ENCODE results near the gene OPRM1.

DNA sequence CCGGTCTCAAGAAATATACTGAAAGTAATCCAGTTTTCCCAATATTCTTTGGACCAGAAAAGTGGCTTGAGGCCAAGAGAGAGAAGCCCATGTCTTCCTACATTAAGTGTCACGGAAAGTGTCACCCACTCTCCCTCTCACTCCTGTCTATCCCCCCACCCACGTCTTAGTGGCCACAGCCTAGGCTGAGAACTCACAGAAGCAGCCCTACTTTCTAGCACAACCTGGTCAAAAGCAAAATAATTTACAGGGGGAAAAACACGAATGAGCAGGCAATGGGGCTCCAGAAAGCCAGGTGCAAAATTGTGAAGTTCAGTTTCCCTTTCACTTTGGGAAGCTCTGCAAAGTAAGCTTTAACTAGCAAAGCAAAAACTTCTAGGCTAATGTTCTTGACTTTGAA is 118.0 kb downstream of the OPRM1 start:
- TF ChIP-seq TCF7L2 (IDR thresholded peaks at IDR 0.05; ENCODE audit: borderline replicate concordance, extremely low read depth, insufficient read depth, insufficient read length) = no peak
- no peak for TF ChIP-seq POLR2A (IDR thresholded peaks at IDR 0.05; ENCODE audit: borderline replicate concordance, extremely low read depth, insufficient read depth, insufficient read length)
- TF ChIP-seq CEBPB (IDR thresholded peaks at IDR 0.05; ENCODE audit: low read depth) = no peak
- no peak for TF ChIP-seq YY1 (IDR thresholded peaks at IDR 0.05; ENCODE audit: extremely low read depth, insufficient replicate concordance, low read depth, low read length)
- TF ChIP-seq, protein P1, sequence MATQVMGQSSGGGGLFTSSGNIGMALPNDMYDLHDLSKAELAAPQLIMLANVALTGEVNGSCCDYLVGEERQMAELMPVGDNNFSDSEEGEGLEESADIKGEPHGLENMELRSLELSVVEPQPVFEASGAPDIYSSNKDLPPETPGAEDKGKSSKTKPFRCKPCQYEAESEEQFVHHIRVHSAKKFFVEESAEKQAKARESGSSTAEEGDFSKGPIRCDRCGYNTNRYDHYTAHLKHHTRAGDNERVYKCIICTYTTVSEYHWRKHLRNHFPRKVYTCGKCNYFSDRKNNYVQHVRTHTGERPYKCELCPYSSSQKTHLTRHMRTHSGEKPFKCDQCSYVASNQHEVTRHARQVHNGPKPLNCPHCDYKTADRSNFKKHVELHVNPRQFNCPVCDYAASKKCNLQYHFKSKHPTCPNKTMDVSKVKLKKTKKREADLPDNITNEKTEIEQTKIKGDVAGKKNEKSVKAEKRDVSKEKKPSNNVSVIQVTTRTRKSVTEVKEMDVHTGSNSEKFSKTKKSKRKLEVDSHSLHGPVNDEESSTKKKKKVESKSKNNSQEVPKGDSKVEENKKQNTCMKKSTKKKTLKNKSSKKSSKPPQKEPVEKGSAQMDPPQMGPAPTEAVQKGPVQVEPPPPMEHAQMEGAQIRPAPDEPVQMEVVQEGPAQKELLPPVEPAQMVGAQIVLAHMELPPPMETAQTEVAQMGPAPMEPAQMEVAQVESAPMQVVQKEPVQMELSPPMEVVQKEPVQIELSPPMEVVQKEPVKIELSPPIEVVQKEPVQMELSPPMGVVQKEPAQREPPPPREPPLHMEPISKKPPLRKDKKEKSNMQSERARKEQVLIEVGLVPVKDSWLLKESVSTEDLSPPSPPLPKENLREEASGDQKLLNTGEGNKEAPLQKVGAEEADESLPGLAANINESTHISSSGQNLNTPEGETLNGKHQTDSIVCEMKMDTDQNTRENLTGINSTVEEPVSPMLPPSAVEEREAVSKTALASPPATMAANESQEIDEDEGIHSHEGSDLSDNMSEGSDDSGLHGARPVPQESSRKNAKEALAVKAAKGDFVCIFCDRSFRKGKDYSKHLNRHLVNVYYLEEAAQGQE (IDR thresholded peaks at IDR 0.05; ENCODE audit: low read depth) = no peak
- no peak for TF ChIP-seq RAD21 (IDR thresholded peaks at IDR 0.05; ENCODE audit: low read depth)
- TF ChIP-seq, protein P2, sequence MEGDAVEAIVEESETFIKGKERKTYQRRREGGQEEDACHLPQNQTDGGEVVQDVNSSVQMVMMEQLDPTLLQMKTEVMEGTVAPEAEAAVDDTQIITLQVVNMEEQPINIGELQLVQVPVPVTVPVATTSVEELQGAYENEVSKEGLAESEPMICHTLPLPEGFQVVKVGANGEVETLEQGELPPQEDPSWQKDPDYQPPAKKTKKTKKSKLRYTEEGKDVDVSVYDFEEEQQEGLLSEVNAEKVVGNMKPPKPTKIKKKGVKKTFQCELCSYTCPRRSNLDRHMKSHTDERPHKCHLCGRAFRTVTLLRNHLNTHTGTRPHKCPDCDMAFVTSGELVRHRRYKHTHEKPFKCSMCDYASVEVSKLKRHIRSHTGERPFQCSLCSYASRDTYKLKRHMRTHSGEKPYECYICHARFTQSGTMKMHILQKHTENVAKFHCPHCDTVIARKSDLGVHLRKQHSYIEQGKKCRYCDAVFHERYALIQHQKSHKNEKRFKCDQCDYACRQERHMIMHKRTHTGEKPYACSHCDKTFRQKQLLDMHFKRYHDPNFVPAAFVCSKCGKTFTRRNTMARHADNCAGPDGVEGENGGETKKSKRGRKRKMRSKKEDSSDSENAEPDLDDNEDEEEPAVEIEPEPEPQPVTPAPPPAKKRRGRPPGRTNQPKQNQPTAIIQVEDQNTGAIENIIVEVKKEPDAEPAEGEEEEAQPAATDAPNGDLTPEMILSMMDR (IDR thresholded peaks at IDR 0.05 in 2 of 3, conservative IDR thresholded peaks at IDR 0.05 in 1 of 3; ENCODE audit: borderline replicate concordance in 1 of 3, insufficient read depth in 1 of 3, low read depth in 2 of 3, low read length in 2 of 3) = no peak
- no peak for TF ChIP-seq SP1 (IDR thresholded peaks at IDR 0.05; ENCODE audit: low read depth)
- no peak for TF ChIP-seq SIN3A (IDR thresholded peaks at IDR 0.05; ENCODE audit: low read depth)
